Karpas-422 (cell line): ENCODE data around the gene MYH11. TPM values are rescaled to one million over a fixed set of nuclear protein-coding genes. Genes with fewer than 3 reads are reported as not detected.

Experiments used
- DNase-seq: peaks from one replicate; pipeline ENCODE4 v3.0.0-alpha.2; 2015
- H2AFZ ChIP-seq: fragments of 200-600 bp; sonication (generic); 2 replicates; pipeline ENCODE4 v1.6.1; 2014; ENCODE audit warnings: antibody characterized with exemption, low read length, mixed read lengths
- H3K27ac ChIP-seq: fragments of 200-600 bp; sonication (generic); 2 replicates; pipeline ENCODE4 v1.5.1; 2014; ENCODE audit warnings: mild to moderate bottlenecking, low read length, moderate library complexity
- H3K27me3 ChIP-seq: fragments of 200-600 bp; sonication (generic); 2 replicates; pipeline ENCODE4 v1.6.1; 2014; ENCODE audit warnings: low read length, mixed read lengths
- H3K36me3 ChIP-seq: fragments of 200-600 bp; sonication (generic); 2 replicates; pipeline ENCODE4 v1.6.1; 2014; ENCODE audit warnings: low read length, mixed read lengths; ENCODE audit not compliant: insufficient read depth
- H3K4me1 ChIP-seq: fragments of 200-600 bp; sonication (generic); 2 replicates; pipeline ENCODE4 v1.6.1; 2014; ENCODE audit warnings: mild to moderate bottlenecking, low read length, mixed read lengths
- H3K4me2 ChIP-seq: fragments of 200-600 bp; sonication (generic); 2 replicates; pipeline ENCODE4 v1.6.1; 2014; ENCODE audit warnings: low read length, low read depth, mild to moderate bottlenecking; ENCODE audit not compliant: poor library complexity, severe bottlenecking
- H3K4me3 ChIP-seq: fragments of 200-600 bp; sonication (generic); 2 replicates; pipeline ENCODE4 v1.5.1; 2014; ENCODE audit warnings: mild to moderate bottlenecking, antibody characterized with exemption, low read length, mixed read lengths
- H3K79me2 ChIP-seq: fragments of 200-600 bp; sonication (generic); 2 replicates; pipeline ENCODE4 v1.6.1; 2014; ENCODE audit warnings: mild to moderate bottlenecking, low read length, mixed read lengths
- H3K9ac ChIP-seq: fragments of 200-600 bp; sonication (generic); 2 replicates; pipeline ENCODE4 v1.6.0; 2014; ENCODE audit warnings: low read length
- H3K9me2 ChIP-seq: fragments of 200-600 bp; sonication (generic), shearing (Covaris generic); replicated peaks from 2 replicates; pipeline ENCODE4 v1.6.0; 2014; ENCODE audit warnings: mild to moderate bottlenecking, low read length, moderate library complexity; ENCODE audit not compliant: insufficient read depth
- H3K9me3 ChIP-seq: fragments of 300-700, 200-600 bp; sonication (generic); 2 replicates; pipeline ENCODE4 v1.6.1; 2014; ENCODE audit warnings: low read length, mixed read lengths
- H4K20me1 ChIP-seq: fragments of 200-600 bp; sonication (generic); 2 replicates; pipeline ENCODE4 v1.6.1; 2014; ENCODE audit warnings: mild to moderate bottlenecking, antibody characterized with exemption, low read length, low read depth; ENCODE audit not compliant: insufficient read depth
- total RNA-seq: library from RNA; depleted of rRNA; stranded (reverse); fragments of >200 nt; shearing (Covaris generic); gene quantifications from 2 replicates; pipeline ENCODE4 v1.2.3, GENCODE V29; 2014; ENCODE audit warnings: low replicate concordance

Gene MYH11
- total RNA-seq, 1 experiment from 2014 or later = not detected

GRCh38 chr16:15833541-15833940 is 23.3 kb downstream of the MYH11 start:
- Histone ChIP-seq H4K20me1 (no peaks in the 10 kb centered on the region), H2AFZ (no peak overlapping the region), H3K9me3 (no peaks in the 10 kb centered on the region), H3K36me3 (no peaks in the 10 kb centered on the region), H3K27ac (no peak overlapping the region), H3K4me1 (peaks cover 14% of the 10 kb centered on the region), H3K79me2 (no peaks in the 10 kb centered on the region), H3K27me3 (0 out of 2 replicates have a peak, but pooled peaks cover 2% of the 10 kb centered on the region), H3K4me3 (no peak overlapping the region), H3K9ac (no peak overlapping the region), H3K4me2 (no peak overlapping the region), H3K9me2 (no peaks in the 10 kb centered on the region)
- no peak for DNase-seq

DNA sequence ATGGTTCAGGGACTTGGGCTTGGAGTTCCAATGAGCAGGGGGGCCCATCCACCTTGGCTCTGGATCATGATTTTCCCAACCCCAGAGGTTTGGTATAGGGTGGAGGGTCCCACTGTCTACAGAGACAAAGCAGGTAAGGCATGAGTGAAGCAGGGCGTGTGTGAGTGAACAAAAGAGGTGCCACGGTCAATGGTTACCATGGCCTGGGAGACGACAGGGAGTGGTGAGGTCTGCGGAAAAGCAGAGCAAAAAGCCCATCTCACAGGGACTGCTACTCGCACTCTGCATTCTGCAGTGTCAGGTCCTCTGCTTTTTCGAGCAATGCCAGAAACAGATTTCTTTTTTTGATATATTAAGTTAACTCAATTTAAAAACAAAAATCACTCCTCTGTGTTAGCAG is 24.6 kb downstream of the MYH11 start:
- no peak overlapping the region for H3K4me3 ChIP-seq
- no peaks in the 10 kb centered on the region for H3K9me2 ChIP-seq
- no peak overlapping the region for H3K9ac ChIP-seq
- H3K27me3 ChIP-seq = 0 out of 2 replicates have a peak, but pooled peaks cover 2% of the 10 kb centered on the region
- no peaks in the 10 kb centered on the region for H3K9me3 ChIP-seq
- H3K79me2 ChIP-seq = no peaks in the 10 kb centered on the region
- no peak overlapping the region for H2AFZ ChIP-seq
- no peaks in the 10 kb centered on the region for H3K36me3 ChIP-seq
- no peak for DNase-seq
- H3K4me1 ChIP-seq = peaks cover 14% of the 10 kb centered on the region
- H3K27ac ChIP-seq = no peak overlapping the region
- no peak overlapping the region for H3K4me2 ChIP-seq
- H4K20me1 ChIP-seq = no peaks in the 10 kb centered on the region

GRCh38 chr16:15830832-15831451 is 25.9 kb downstream of the MYH11 start:
- H3K9me3 ChIP-seq = no peaks in the 10 kb centered on the region
- H3K9me2 ChIP-seq = no peaks in the 10 kb centered on the region
- no peaks in the 10 kb centered on the region for H4K20me1 ChIP-seq
- no peak for DNase-seq
- H3K4me3 ChIP-seq = no peak overlapping the region
- no peak overlapping the region for H3K9ac ChIP-seq
- no peak overlapping the region for H3K27ac ChIP-seq
- 0 out of 2 replicates have a peak, but pooled peaks cover 2% of the 10 kb centered on the region for H3K27me3 ChIP-seq
- no peaks in the 10 kb centered on the region for H3K79me2 ChIP-seq
- peaks cover 14% of the 10 kb centered on the region for H3K4me1 ChIP-seq
- H3K4me2 ChIP-seq = peak overlapping the region; percentile 30
- no peaks in the 10 kb centered on the region for H3K36me3 ChIP-seq
- no peak overlapping the region for H2AFZ ChIP-seq

DNA sequence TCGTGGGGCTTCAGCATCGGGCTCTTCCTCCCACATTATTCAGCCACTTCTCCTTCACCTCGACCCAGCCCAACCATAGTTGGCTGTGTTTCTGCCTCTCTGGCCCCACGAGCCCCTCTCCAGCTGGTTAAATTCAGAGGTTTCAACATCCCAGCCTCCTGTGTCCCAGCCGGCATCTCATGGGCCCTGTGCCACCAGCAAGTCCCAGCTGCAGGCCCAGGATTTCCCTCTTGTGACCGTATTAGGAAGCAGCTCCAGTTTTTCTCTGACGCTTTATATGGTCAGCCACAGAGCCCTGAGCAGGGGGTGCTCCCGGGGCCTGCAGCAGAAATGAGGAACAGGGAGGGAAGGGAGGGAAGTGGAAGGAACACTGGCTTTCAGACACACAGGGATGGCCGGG is 27.4 kb downstream of the MYH11 start:
- Histone ChIP-seq H4K20me1 (no peaks in the 10 kb centered on the region), H3K9me3 (no peaks in the 10 kb centered on the region), H3K79me2 (no peaks in the 10 kb centered on the region), H3K27ac (no peak overlapping the region), H3K27me3 (no peaks in the 10 kb centered on the region), H2AFZ (no peak overlapping the region), H3K9me2 (no peaks in the 10 kb centered on the region), H3K4me3 (no peak overlapping the region), H3K36me3 (no peaks in the 10 kb centered on the region), H3K4me2 (no peak overlapping the region), H3K4me1 (peaks cover 14% of the 10 kb centered on the region), H3K9ac (no peak overlapping the region)
- DNase-seq = no peak

DNA sequence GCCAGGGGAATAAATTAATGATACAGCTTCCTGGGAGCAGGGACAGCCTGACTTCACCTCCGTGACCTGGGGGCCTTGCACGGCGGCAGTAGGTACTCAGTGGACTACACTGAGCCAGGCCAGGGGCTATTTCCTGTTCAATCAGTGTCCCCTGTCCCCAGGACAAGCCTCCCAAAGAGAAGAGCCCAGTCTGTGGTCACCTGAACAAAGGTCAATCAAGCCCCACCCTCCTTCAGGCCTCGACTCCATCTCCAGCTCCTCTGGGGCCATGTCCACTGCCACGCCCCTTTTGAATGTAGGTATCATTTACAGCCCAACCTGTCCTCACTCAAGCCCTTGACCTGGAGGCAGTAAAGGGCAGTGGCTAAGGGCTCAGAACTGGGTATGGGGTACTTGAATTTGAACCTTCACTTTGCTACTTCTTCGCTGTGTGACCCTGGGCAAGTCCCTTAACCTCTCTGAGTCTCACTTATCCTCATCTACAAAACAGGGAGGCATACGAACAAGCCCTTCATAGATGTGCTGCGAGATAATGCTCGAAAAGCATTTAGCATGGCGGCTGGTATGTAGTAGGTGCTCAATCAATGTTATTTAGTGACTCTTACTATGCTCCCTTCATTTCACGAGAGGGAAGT is 29.0 kb downstream of the MYH11 start:
- H2AFZ ChIP-seq = no peak overlapping the region
- no peaks in the 10 kb centered on the region for H3K36me3 ChIP-seq
- no peak overlapping the region for H3K4me2 ChIP-seq
- H4K20me1 ChIP-seq = no peaks in the 10 kb centered on the region
- H3K9me2 ChIP-seq = no peaks in the 10 kb centered on the region
- H3K4me1 ChIP-seq = peaks cover 14% of the 10 kb centered on the region
- no peaks in the 10 kb centered on the region for H3K9me3 ChIP-seq
- H3K27ac ChIP-seq = no peak overlapping the region
- no peak overlapping the region for H3K4me3 ChIP-seq
- no peak overlapping the region for H3K9ac ChIP-seq
- H3K79me2 ChIP-seq = no peaks in the 10 kb centered on the region
- no peaks in the 10 kb centered on the region for H3K27me3 ChIP-seq
- DNase-seq = no peak

DNA sequence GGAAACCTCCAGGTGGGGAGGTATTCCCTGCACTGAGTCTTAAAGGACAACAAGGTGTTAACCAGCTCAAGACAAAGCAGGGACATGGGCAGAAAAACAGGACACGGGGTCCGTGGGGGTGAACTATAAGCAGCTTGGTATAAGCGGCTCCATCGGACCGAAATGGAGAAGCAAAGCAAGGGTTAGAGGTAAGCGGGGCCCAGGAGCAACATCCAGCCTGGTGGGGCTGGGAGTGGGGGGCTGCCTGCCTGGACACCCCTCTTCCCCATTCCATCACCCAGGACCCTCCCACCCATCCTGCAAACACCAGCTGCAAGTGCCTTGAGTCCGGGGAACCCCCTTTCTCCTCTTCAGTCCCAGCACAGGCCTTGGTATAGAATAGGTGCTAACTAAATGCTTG is 29.5 kb downstream of the MYH11 start:
- no peak overlapping the region for H3K4me2 ChIP-seq
- no peak for DNase-seq
- H2AFZ ChIP-seq = no peak overlapping the region
- peaks cover 14% of the 10 kb centered on the region for H3K4me1 ChIP-seq
- no peaks in the 10 kb centered on the region for H3K36me3 ChIP-seq
- H3K9me3 ChIP-seq = no peaks in the 10 kb centered on the region
- H3K27ac ChIP-seq = no peak overlapping the region
- no peaks in the 10 kb centered on the region for H3K79me2 ChIP-seq
- no peaks in the 10 kb centered on the region for H3K9me2 ChIP-seq
- H3K4me3 ChIP-seq = no peak overlapping the region
- H3K27me3 ChIP-seq = no peaks in the 10 kb centered on the region
- no peak overlapping the region for H3K9ac ChIP-seq
- H4K20me1 ChIP-seq = no peaks in the 10 kb centered on the region

DNA sequence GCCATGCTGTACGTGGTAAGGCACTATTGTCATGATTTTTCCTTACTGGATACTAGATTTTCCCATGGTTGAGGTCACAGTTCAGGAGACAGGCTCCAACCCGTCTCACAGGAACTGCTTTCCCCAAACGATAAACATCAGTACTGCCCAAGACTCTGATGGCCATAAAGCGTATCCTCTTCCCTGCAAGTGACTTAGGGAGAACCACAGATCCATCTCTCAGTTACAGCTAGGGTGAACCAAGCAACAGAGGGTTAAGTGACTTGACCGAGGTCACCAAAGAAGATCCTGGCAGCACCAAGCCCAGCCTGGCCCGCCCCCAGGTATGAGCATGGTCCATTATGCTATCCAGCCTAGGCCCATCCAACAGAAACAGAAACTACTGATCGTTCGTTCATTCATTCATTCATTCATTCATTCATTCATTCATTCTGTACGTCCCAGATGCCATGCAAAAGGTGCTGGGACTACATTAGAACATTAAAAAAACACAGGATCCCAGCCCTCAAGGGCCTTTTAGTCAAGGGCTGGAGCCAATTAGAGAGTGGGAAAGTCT is 31.0 kb downstream of the MYH11 start:
- Histone ChIP-seq H3K4me1 (peaks cover 1% of the 10 kb centered on the region), H3K4me2 (no peak overlapping the region), H4K20me1 (no peaks in the 10 kb centered on the region), H2AFZ (no peak overlapping the region), H3K27ac (no peak overlapping the region), H3K9me2 (no peaks in the 10 kb centered on the region), H3K9me3 (no peaks in the 10 kb centered on the region), H3K9ac (no peak overlapping the region), H3K4me3 (no peak overlapping the region), H3K79me2 (no peaks in the 10 kb centered on the region), H3K27me3 (no peaks in the 10 kb centered on the region), H3K36me3 (no peaks in the 10 kb centered on the region)
- no peak for DNase-seq

GRCh38 chr16:15822957-15823356 is 33.9 kb downstream of the MYH11 start:
- Histone ChIP-seq H4K20me1 (no peaks in the 10 kb centered on the region), H2AFZ (no peak overlapping the region), H3K27ac (no peak overlapping the region), H3K4me2 (no peak overlapping the region), H3K36me3 (no peaks in the 10 kb centered on the region), H3K4me3 (no peak overlapping the region), H3K9ac (no peak overlapping the region), H3K9me2 (no peaks in the 10 kb centered on the region), H3K4me1 (no peaks in the 10 kb centered on the region), H3K79me2 (no peaks in the 10 kb centered on the region), H3K9me3 (no peaks in the 10 kb centered on the region), H3K27me3 (no peaks in the 10 kb centered on the region)
- no peak for DNase-seq
